Astrocyte of the cerebellum (primary cell): ENCODE data around the gene C1orf21.

ENCODE experiments used
- DNase-seq: peaks from one replicate; pipeline ENCODE4 v3.0.0-alpha.2; 2011; ENCODE audit warnings: low read depth
- H3K4me3 ChIP-seq: 2 replicates; pipeline ENCODE4 v1.5.1; 2011; ENCODE audit warnings: mild to moderate bottlenecking, low read depth, low read length, moderate library complexity
- CTCF ChIP-seq: IDR thresholded peaks from 2 replicates; pipeline ENCODE4 v1.5.1; 2012; ENCODE audit warnings: low read length, low read depth, moderate library complexity, mild to moderate bottlenecking; ENCODE audit errors: missing control alignments
- in situ Hi-C: cut with HindIII; loops from 2 replicates; pipeline ENCODE4 v1.10.0; 2017; ENCODE audit warnings: low sequenced_read_pairs

C1orf21 gene

GRCh38 chr1:184424945-184425344 is 38.1 kb downstream of the C1orf21 start:
- TF ChIP-seq CTCF: no peak
- in situ Hi-C loops: no loop called here

GRCh38 chr1:184425449-184426277 is 38.8 kb downstream of the C1orf21 start:
- no peak for DNase-seq
- no peak for TF ChIP-seq CTCF
- no peak overlapping the region for H3K4me3 ChIP-seq
- in situ Hi-C loops: no loop called here

More at GRCh38 chr1:184424945-184425344, 38.1 kb downstream of the C1orf21 start:
- H3K4me3 ChIP-seq: no peak overlapping the region
- no peak for DNase-seq

- no peak for DNase-seq
- in situ Hi-C loops: no loop called here
- no peak overlapping the region for H3K4me3 ChIP-seq
- TF ChIP-seq CTCF: no peak
Observed at GRCh38 chr1:184426278-184426674, 39.4 kb downstream of the C1orf21 start.

GRCh38 chr1:184427722-184428121 is 40.9 kb downstream of the C1orf21 start:
- no peak overlapping the region for H3K4me3 ChIP-seq
- DNase-seq: no peak
- no peak for TF ChIP-seq CTCF
- in situ Hi-C loops: no loop called here

DNA sequence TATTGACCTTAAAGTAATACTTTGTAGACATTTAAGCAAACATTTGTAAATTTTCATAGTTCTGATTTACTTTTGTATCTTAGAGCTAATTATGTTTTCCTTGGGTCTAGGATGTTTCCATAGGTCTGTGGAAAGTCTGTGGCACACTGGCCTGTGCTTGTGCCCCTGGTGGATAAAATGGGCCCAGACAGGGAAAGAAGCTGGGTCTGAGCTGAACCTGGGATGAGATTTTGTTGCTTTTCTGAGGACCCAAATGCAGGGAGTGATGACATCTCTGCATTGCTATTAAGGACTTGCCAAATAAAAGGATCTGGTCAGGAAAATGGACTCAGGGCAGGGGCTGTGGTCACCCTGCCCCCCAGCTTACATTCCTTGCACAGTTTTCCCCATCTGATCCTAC is 41.8 kb downstream of the C1orf21 start:
- TF ChIP-seq CTCF: no peak
- DNase-seq: no peak
- in situ Hi-C loops: no loop called here
- no peak overlapping the region for H3K4me3 ChIP-seq

DNA sequence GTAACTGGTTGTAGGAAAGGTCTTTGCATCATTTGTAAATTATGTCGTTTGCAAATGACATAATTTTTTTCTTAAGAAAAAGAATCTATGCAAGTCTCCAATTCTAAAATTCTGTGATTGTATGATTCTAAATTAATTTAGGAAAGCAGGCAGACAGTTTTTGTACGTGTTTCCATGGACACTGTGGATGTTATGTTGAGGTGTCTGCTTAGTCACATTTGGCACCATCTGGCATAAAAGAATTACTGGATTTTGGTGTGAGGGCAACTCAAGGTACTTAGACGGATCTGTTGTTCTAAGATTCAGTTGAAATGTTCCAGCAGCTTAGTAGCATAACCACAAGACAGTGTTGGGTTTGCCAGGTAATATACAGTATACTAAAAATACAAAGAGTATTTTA is 42.5 kb downstream of the C1orf21 start:
- no peak for DNase-seq
- TF ChIP-seq CTCF: no peak
- in situ Hi-C loops: no loop called here
- H3K4me3 ChIP-seq: no peak overlapping the region
